HEK293 (cell line): ENCODE measurements around the gene KDM6A.

Experiments
- BCL11A ChIP-seq: fragments of 450-650 bp; formaldehyde crosslinking; IDR thresholded peaks from 2 replicates; pipeline ENCODE4 v1.5.1; 2016; ENCODE audit warnings: low read depth, missing biosample characterization, missing genetic modification characterization
- CTCF ChIP-seq: fragments of 450-650 bp; formaldehyde crosslinking; IDR thresholded peaks from 2 replicates; pipeline ENCODE4 v1.5.1; 2016; ENCODE audit warnings: missing biosample characterization, missing genetic modification characterization
- KLF10 ChIP-seq: fragments of 450-650 bp; IDR thresholded peaks from 2 replicates; pipeline ENCODE4 v1.5.1; 2018; ENCODE audit warnings: missing biosample characterization, mild to moderate bottlenecking, missing genetic modification characterization
- MZF1 ChIP-seq: fragments of 450-650 bp; formaldehyde crosslinking; IDR thresholded peaks from 2 replicates; pipeline ENCODE4 v1.5.1; 2017; ENCODE audit warnings: missing biosample characterization, missing genetic modification characterization, borderline replicate concordance
- PRDM10 ChIP-seq: fragments of 450-650 bp; formaldehyde crosslinking; IDR thresholded peaks from 2 replicates; pipeline ENCODE4 v1.5.1; 2016; ENCODE audit warnings: missing biosample characterization, missing genetic modification characterization
- SCRT2 ChIP-seq: fragments of 450-650 bp; formaldehyde crosslinking; IDR thresholded peaks from 2 replicates; pipeline ENCODE4 v1.5.1; 2016; ENCODE audit warnings: missing biosample characterization, missing genetic modification characterization
- ZBTB1 ChIP-seq: fragments of 450-650 bp; formaldehyde crosslinking; IDR thresholded peaks from 2 replicates; pipeline ENCODE4 v1.5.1; 2016; ENCODE audit warnings: missing biosample characterization, missing genetic modification characterization
- ZBTB44 ChIP-seq: fragments of 450-650 bp; IDR thresholded peaks from 2 replicates; pipeline ENCODE4 v1.5.1; 2018; ENCODE audit warnings: missing biosample characterization, mild to moderate bottlenecking, missing genetic modification characterization
- ZBTB8A ChIP-seq: fragments of 450-650 bp; formaldehyde crosslinking; IDR thresholded peaks from 2 replicates; pipeline ENCODE4 v1.5.1; 2016; ENCODE audit warnings: missing biosample characterization, missing genetic modification characterization
- ZEB2 ChIP-seq: fragments of 450-650 bp; formaldehyde crosslinking; IDR thresholded peaks from 2 replicates; pipeline ENCODE4 v1.5.1; 2016; ENCODE audit warnings: missing biosample characterization, missing genetic modification characterization
- ZNF133 ChIP-seq: fragments of 450-650 bp; formaldehyde crosslinking; IDR thresholded peaks from 2 replicates; pipeline ENCODE4 v1.5.1; 2016; ENCODE audit warnings: missing biosample characterization, missing genetic modification characterization
- ZNF157 ChIP-seq: fragments of 450-650 bp; formaldehyde crosslinking; IDR thresholded peaks from 2 replicates; pipeline ENCODE4 v1.5.1; 2016; ENCODE audit warnings: missing biosample characterization, missing genetic modification characterization
- ZNF174 ChIP-seq: fragments of 450-650 bp; formaldehyde crosslinking; IDR thresholded peaks from 2 replicates; pipeline ENCODE4 v1.5.0; 2017; ENCODE audit warnings: missing biosample characterization, mild to moderate bottlenecking, missing genetic modification characterization
- ZNF2 ChIP-seq: fragments of 450-650 bp; formaldehyde crosslinking; IDR thresholded peaks from 2 replicates; pipeline ENCODE4 v1.5.1; 2016; ENCODE audit warnings: missing biosample characterization, missing genetic modification characterization
- ZNF274 ChIP-seq, 2 experiments: fragments of 200-500 bp in 1 of 2; fragments of 450-650 bp in 1 of 2; sonication (Bioruptor generic) in 1 of 2; formaldehyde crosslinking in 1 of 2; IDR thresholded peaks; 2 replicates each; pipeline versions ENCODE4 v1.5.1 to v1.6.1; 2014 to 2016; ENCODE audit warnings: borderline replicate concordance in 1 of 2, inconsistent platforms in 1 of 2, low read length in 1 of 2, missing biosample characterization in 1 of 2, missing genetic modification characterization in 1 of 2
- ZNF37A ChIP-seq: fragments of 450-650 bp; IDR thresholded peaks from 2 replicates; pipeline ENCODE4 v1.5.1; 2018; ENCODE audit warnings: missing biosample characterization, missing genetic modification characterization
- ZNF416 ChIP-seq: fragments of 450-650 bp; formaldehyde crosslinking; IDR thresholded peaks from 2 replicates; pipeline ENCODE4 v1.5.1; 2016; ENCODE audit warnings: missing biosample characterization, missing genetic modification characterization
- ZNF423 ChIP-seq: fragments of 450-650 bp; formaldehyde crosslinking; IDR thresholded peaks from 2 replicates; pipeline ENCODE4 v1.5.1; 2016; ENCODE audit warnings: missing biosample characterization, missing genetic modification characterization
- ZNF433 ChIP-seq: fragments of 450-650 bp; formaldehyde crosslinking; IDR thresholded peaks from 2 replicates; pipeline ENCODE4 v1.5.1; 2016; ENCODE audit warnings: missing biosample characterization, missing genetic modification characterization, low read depth
- ZNF48 ChIP-seq: fragments of 450-650 bp; formaldehyde crosslinking; IDR thresholded peaks from 2 replicates; pipeline ENCODE4 v1.5.1; 2016; ENCODE audit warnings: missing biosample characterization, missing genetic modification characterization
- ZNF488 ChIP-seq: fragments of 450-650 bp; formaldehyde crosslinking; IDR thresholded peaks from 2 replicates; pipeline ENCODE4 v1.5.1; 2016; ENCODE audit warnings: missing biosample characterization, missing genetic modification characterization
- ZNF596 ChIP-seq: fragments of 450-650 bp; IDR thresholded peaks from 2 replicates; pipeline ENCODE4 v1.5.0; 2018; ENCODE audit warnings: missing biosample characterization, mild to moderate bottlenecking, missing genetic modification characterization, moderate library complexity
- ZNF623 ChIP-seq: fragments of 450-650 bp; formaldehyde crosslinking; IDR thresholded peaks from 2 replicates; pipeline ENCODE4 v1.5.1; 2016; ENCODE audit warnings: missing biosample characterization, missing genetic modification characterization
- ZNF677 ChIP-seq: fragments of 450-650 bp; IDR thresholded peaks from 2 replicates; pipeline ENCODE4 v1.5.0; 2018; ENCODE audit warnings: missing biosample characterization, mild to moderate bottlenecking, missing genetic modification characterization, moderate library complexity
- ZNF76 ChIP-seq: fragments of 450-650 bp; formaldehyde crosslinking; IDR thresholded peaks from 2 replicates; pipeline ENCODE4; 2016; ENCODE audit warnings: low read depth, missing biosample characterization, missing genetic modification characterization, borderline replicate concordance
- ZNF830 ChIP-seq: fragments of 450-650 bp; IDR thresholded peaks from 2 replicates; pipeline ENCODE4 v1.5.0; 2018; ENCODE audit warnings: missing biosample characterization, missing genetic modification characterization, low read depth, mild to moderate bottlenecking, moderate library complexity
- ZNF843 ChIP-seq: fragments of 450-650 bp; formaldehyde crosslinking; IDR thresholded peaks from 2 replicates; pipeline ENCODE4 v1.5.1; 2016; ENCODE audit warnings: missing biosample characterization, missing genetic modification characterization
- ZSCAN16 ChIP-seq: fragments of 450-650 bp; formaldehyde crosslinking; IDR thresholded peaks from 2 replicates; pipeline ENCODE4 v1.5.1; 2016; ENCODE audit warnings: missing biosample characterization, missing genetic modification characterization
- ZSCAN5A ChIP-seq: fragments of 450-650 bp; formaldehyde crosslinking; IDR thresholded peaks from 2 replicates; pipeline ENCODE4 v1.5.1; 2016; ENCODE audit warnings: missing biosample characterization, missing genetic modification characterization

The KDM6A gene

GRCh38 chrX:44871931-44872820, 812 bp upstream of the KDM6A start (continued):
- TF ChIP-seq ZNF2 (tag by site-specific recombination) (peak; percentile 21; the same call in 1 of the 2 replicates), ZNF423 (tag by site-specific recombination) (no peak), SCRT2 (tag by site-specific recombination) (no peak), ZNF174 (no peak), KLF10 (no peak), ZBTB8A (tag by site-specific recombination) (peak; percentile 71), ZNF677 (tag by site-specific recombination) (no peak), PRDM10 (tag by site-specific recombination) (no peak), ZNF416 (tag by site-specific recombination) (no peak), ZNF433 (tag by site-specific recombination) (no peak), ZSCAN5A (tag by site-specific recombination) (no peak), ZNF76 (tag by site-specific recombination) (no peak), CTCF (tag by site-specific recombination) (peak; percentile 49), ZNF133 (tag by site-specific recombination) (no peak), ZNF843 (tag by site-specific recombination) (no peak), ZEB2 (peak; percentile 13; the same call in 1 of the 2 replicates), ZNF488 (tag by site-specific recombination) (no peak), BCL11A (tag by site-specific recombination) (no peak), ZBTB44 (tag by site-specific recombination) (no peak), ZNF596 (tag by site-specific recombination) (no peak), ZNF37A (tag by site-specific recombination) (no peak), ZBTB1 (tag by site-specific recombination) (no peak), ZNF830 (no peak), ZNF274 (IDR thresholded peaks at IDR 0.05; ENCODE audit: low read length) (no peak), ZNF274 (tag by site-specific recombination; IDR thresholded peaks at IDR 0.05; ENCODE audit: borderline replicate concordance) (no peak), ZNF48 (tag by site-specific recombination) (no peak), ZNF157 (tag by site-specific recombination) (no peak), MZF1 (tag by site-specific recombination) (no peak), ZSCAN16 (tag by site-specific recombination) (no peak), ZNF623 (tag by site-specific recombination) (no peak)
